ENCODE results near the gene HIVEP1. TPM values are rescaled to one million over a fixed set of nuclear protein-coding genes. Genes with fewer than 3 reads are reported as not detected.

Gene HIVEP1
- total RNA-seq, 3 donors from 2014 or later (not counting 1 experiment from before 2014, with no cell fraction given), result 26.3 to 37.9 (median 28.4) TPM

DNA sequence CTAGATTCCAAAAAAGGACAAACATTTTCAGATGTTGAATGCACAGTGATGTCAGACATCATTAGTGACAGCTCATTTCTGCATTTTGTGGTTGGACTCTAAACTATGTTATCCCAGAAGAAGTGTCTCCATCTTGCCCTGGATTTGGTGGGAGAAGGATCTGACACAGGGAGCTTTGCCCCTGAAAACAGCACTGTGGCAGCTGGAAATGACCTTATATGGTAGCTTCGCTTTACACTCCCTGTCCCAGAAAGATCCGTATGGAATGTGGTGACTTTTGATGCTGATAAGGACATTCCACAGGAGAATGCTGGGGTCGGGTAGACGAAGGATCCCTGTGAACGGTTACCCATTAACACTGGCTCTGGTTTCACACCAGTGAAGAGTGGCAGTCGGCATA is 190.9 kb downstream of the HIVEP1 start:
- Mint-ChIP-seq H3K4me3 (no peak overlapping the region), H3K36me3 (no peaks in the 10 kb centered on the region), H3K27ac (no peak overlapping the region), H3K9me3 (no peaks in the 10 kb centered on the region), H3K4me1 (no peaks in the 10 kb centered on the region), H3K27me3 (ENCODE audit: low read depth in 2 of 2) (peaks cover 5 to 23% of the 10 kb centered on the region in 2 donors)
- TF ChIP-seq, protein P1, sequence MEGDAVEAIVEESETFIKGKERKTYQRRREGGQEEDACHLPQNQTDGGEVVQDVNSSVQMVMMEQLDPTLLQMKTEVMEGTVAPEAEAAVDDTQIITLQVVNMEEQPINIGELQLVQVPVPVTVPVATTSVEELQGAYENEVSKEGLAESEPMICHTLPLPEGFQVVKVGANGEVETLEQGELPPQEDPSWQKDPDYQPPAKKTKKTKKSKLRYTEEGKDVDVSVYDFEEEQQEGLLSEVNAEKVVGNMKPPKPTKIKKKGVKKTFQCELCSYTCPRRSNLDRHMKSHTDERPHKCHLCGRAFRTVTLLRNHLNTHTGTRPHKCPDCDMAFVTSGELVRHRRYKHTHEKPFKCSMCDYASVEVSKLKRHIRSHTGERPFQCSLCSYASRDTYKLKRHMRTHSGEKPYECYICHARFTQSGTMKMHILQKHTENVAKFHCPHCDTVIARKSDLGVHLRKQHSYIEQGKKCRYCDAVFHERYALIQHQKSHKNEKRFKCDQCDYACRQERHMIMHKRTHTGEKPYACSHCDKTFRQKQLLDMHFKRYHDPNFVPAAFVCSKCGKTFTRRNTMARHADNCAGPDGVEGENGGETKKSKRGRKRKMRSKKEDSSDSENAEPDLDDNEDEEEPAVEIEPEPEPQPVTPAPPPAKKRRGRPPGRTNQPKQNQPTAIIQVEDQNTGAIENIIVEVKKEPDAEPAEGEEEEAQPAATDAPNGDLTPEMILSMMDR (IDR thresholded peaks at IDR 0.05), result no peak
- ATAC-seq, result no peak
- Histone ChIP-seq H3K27me3 (ENCODE audit: control insufficient read depth, insufficient read depth, low read length) (no peaks in the 10 kb centered on the region), H3K36me3 (ENCODE audit: control insufficient read depth, insufficient read depth, low read length) (no peaks in the 10 kb centered on the region), H3K27ac (ENCODE audit: low read length) (no peak overlapping the region), H3K4me3 (ENCODE audit: low read length) (no peak overlapping the region), H3K4me1 (ENCODE audit: control insufficient read depth, insufficient read depth, low read length) (no peaks in the 10 kb centered on the region), H3K9me3 (ENCODE audit: control insufficient read depth, insufficient read depth, low read length) (no peaks in the 10 kb centered on the region)
- intact Hi-C loops (cut with micrococcal nuclease), result no loop called here
- no peak for DNase-seq
- WGBS (ENCODE audit: insufficient coverage), result 91% methylated on average over 6 of the region's 6 CpGs

DNA sequence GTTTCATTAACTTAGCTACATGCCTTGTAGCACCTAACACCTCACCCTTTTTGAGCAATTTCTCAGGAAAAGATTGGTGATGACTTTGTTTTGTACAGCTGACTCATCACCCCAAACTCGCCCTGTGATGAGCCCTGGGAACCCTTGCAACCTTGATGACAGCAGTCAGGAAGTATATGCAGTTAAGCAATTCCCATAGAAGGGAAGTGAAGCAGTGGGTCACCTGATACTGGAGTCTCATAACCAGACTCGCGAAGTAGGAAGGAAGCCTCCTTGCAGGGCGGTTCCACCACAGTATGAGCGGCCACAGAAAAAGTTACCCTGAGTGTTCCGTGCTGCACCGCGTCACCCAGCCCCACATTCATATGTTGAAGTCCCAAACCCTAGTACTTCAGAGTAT is 196.1 kb downstream of the HIVEP1 start:
- DNase-seq (peak in 1 of 2 donors; percentile 6), ATAC-seq (peak in 2 of 3 donors; percentile 48 to 70)
- H3K36me3 Mint-ChIP-seq, result no peaks in the 10 kb centered on the region
- H3K4me3 ChIP-seq (ENCODE audit: low read length), result no peak overlapping the region
- H3K4me3 Mint-ChIP-seq, result no peak overlapping the region
- peaks cover 5 to 17% of the 10 kb centered on the region in 2 donors for H3K27me3 Mint-ChIP-seq (ENCODE audit: low read depth in 2 of 2)
- H3K4me1 ChIP-seq (ENCODE audit: control insufficient read depth, insufficient read depth, low read length), result no peaks in the 10 kb centered on the region
- 83% methylated on average over 7 of the region's 8 CpGs for WGBS (ENCODE audit: insufficient coverage)
- no peaks in the 10 kb centered on the region for H3K27me3 ChIP-seq (ENCODE audit: control insufficient read depth, insufficient read depth, low read length)
- no peak overlapping the region for H3K27ac ChIP-seq (ENCODE audit: low read length)
- intact Hi-C loops (cut with micrococcal nuclease), result no loop called here
- no peaks in the 10 kb centered on the region for H3K9me3 Mint-ChIP-seq
- H3K27ac Mint-ChIP-seq, result no peak overlapping the region
- H3K4me1 Mint-ChIP-seq, result no peaks in the 10 kb centered on the region
- H3K9me3 ChIP-seq (ENCODE audit: control insufficient read depth, insufficient read depth, low read length), result no peaks in the 10 kb centered on the region
- TF ChIP-seq, protein P1 (IDR thresholded peaks at IDR 0.05), result no peak
- no peaks in the 10 kb centered on the region for H3K36me3 ChIP-seq (ENCODE audit: control insufficient read depth, insufficient read depth, low read length)

DNA sequence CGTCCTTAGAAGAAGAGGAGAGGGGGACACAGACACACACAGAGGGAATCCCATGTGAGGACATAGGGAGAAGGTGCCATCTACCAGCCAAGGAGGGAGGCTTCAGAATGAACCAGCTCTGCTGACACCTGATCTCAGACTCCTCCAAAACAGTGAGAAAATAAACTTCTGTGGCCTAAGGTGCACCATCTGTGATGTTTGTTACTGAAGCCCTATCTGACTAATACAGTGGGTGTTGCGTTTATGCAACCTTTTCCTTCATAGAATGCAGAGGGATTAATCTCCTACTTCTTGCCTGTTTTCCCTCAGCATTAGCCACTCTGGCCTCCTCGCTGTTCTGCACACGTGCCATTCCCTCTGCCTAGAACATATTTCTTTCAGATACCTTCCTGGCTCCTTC is 196.6 kb downstream of the HIVEP1 start:
- Histone ChIP-seq H3K27ac (ENCODE audit: low read length) (no peak overlapping the region), H3K9me3 (ENCODE audit: control insufficient read depth, insufficient read depth, low read length) (no peaks in the 10 kb centered on the region), H3K27me3 (ENCODE audit: control insufficient read depth, insufficient read depth, low read length) (no peaks in the 10 kb centered on the region), H3K4me1 (ENCODE audit: control insufficient read depth, insufficient read depth, low read length) (no peaks in the 10 kb centered on the region), H3K36me3 (ENCODE audit: control insufficient read depth, insufficient read depth, low read length) (no peaks in the 10 kb centered on the region), H3K4me3 (ENCODE audit: low read length) (no peak overlapping the region)
- Mint-ChIP-seq H3K27me3 (ENCODE audit: low read depth in 2 of 2) (peaks cover 5 to 13% of the 10 kb centered on the region in 2 donors), H3K36me3 (no peaks in the 10 kb centered on the region), H3K9me3 (no peaks in the 10 kb centered on the region), H3K27ac (no peak overlapping the region), H3K4me3 (no peak overlapping the region), H3K4me1 (no peaks in the 10 kb centered on the region)
- TF ChIP-seq, protein P1 (IDR thresholded peaks at IDR 0.05), result no peak
- ATAC-seq, result no peak
- WGBS (ENCODE audit: insufficient coverage), result 89% methylated on average over 4 of the region's 4 CpGs
- DNase-seq, result no peak
- intact Hi-C loops (cut with micrococcal nuclease), result no loop called here

Other genes with a start within 250 kb of the HIVEP1 start
- gene ADTRP, start 233.5 kb upstream of the HIVEP1 start, total RNA-seq, result 1 to 10 TPM in 2 of 3 donors, not detected in 1; 1.1 to 1.5 TPM

Measured in natural killer cell (primary cell).